ENCODE results near the gene FHAD1. TPM values are rescaled to one million over a fixed set of nuclear protein-coding genes. Genes with fewer than 3 reads are reported as not detected.

FHAD1 gene
- total and polyA plus RNA-seq, 9 of the 15 experiments (the other 6 are each of a cell fraction or from before 2014, with no cell fraction given), result 0.32 to 2.1 (median 1.5) TPM; not detected in 1

DNA sequence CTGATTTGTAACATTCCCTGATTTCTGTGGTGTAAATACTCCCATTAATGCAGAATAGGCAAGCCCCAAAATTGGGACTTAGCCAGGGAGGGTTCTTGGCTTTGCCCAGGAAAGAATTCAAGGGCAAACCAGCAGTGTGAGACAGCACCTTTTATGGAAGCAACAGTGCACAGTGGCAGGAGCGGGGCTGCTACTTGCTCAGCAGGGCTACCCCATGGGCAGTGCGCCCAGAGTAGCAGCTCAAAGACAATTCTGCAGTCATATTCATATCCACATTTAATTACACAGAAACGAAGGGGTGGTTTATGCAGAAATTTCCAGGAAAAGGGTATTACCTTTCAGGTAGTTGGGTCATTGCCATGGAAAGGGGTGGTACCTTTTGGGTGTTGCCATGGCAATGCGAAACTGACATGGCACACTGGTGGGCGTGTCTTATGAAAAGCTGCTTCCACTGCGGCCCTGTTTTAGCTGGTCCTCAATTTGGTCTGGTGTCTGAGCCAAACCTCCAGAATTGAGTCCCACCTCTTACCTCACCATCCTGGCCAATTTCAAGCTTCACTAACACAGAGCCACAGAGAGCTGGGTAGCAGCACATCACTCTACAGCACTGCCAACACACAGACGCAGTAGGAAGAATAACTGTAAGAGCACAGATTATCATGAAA is 35.9 kb downstream of the FHAD1 start:
- Histone ChIP-seq H3K4me3 (no peak overlapping the region), H4K20me1 (replicated peaks; ENCODE audit: control insufficient read depth, insufficient read depth, low read length) (no peaks in the 10 kb centered on the region), H3K27me3 (ENCODE audit: control insufficient read depth in 2 of 2, insufficient read depth in 2 of 2, low read length in 2 of 2) (peaks cover 19 to 46% of the 10 kb centered on the region in 2 experiments), H3K9me3 (replicated peaks; ENCODE audit: control insufficient read depth, insufficient read depth, low read depth, low read length) (no peaks in the 10 kb centered on the region; the same call in 1 of the 2 replicates), H3K9me1 (ENCODE audit: control insufficient read depth, insufficient read depth, low read length) (no peaks in the 10 kb centered on the region), H3K4me1 (replicated peaks in 1 of 2; ENCODE audit: control insufficient read depth in 2 of 2, insufficient read depth in 2 of 2, low read length in 2 of 2) (no peaks in the 10 kb centered on the region; a peak in 1 of 5 replicates), H3K9ac (ENCODE audit: insufficient read depth in 1 of 2, low read depth in 2 of 2, low read length in 2 of 2) (no peak overlapping the region), H3K4me2 (ENCODE audit: insufficient read depth, low read length) (no peak overlapping the region), H2AFZ (ENCODE audit: low read depth, low read length) (no peak overlapping the region), H3K36me3 (ENCODE audit: control insufficient read depth, insufficient read depth, low read length) (no peaks in the 10 kb centered on the region), H3K79me2 (ENCODE audit: control insufficient read depth, insufficient read depth, low read length) (no peaks in the 10 kb centered on the region), H3K27ac (ENCODE audit: extremely low read depth, low read depth, low read length) (no peak overlapping the region)
- ChIA-PET CTCF (ENCODE audit: low intra/inter-chr PET ratio) (no interaction called here), POLR2A (interaction anchor here (0.6 to 1.3 kb wide), 3 partner anchors 9 to 69 kb away, joined by 3 to 4 read pairs (median 3); no protein-coding TSS in a partner anchor)
- no peak for DNase-seq (ENCODE audit: extremely low read depth in 1 of 4, low spot score in 3 of 4)
- intact Hi-C loops (cut with micrococcal nuclease) (no loop called here), in situ Hi-C loops (cut with MboI) (no loop called here)
- no peak for ATAC-seq
- 8% methylated on average over 7 of the region's 7 CpGs for WGBS (ENCODE audit: insufficient coverage, low coverage, missing lambda C conversion rate)
- TF ChIP-seq RFX1 (IDR thresholded peaks at IDR 0.05) (peak; percentile 77), RBBP5 (IDR thresholded peaks at IDR 0.05; ENCODE audit: borderline replicate concordance, insufficient read depth, low read length, poor library complexity, severe bottlenecking) (no peak)
- TF ChIP-seq, protein P1, sequence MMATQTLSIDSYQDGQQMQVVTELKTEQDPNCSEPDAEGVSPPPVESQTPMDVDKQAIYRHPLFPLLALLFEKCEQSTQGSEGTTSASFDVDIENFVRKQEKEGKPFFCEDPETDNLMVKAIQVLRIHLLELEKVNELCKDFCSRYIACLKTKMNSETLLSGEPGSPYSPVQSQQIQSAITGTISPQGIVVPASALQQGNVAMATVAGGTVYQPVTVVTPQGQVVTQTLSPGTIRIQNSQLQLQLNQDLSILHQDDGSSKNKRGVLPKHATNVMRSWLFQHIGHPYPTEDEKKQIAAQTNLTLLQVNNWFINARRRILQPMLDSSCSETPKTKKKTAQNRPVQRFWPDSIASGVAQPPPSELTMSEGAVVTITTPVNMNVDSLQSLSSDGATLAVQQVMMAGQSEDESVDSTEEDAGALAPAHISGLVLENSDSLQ (IDR thresholded peaks at IDR 0.05), result peak; percentile 69
- no TSS peak for BruUV-seq (replicated peaks)
- no peak for FAIRE-seq

Measured in K562 (cell line).